Fibroblast of mammary gland (primary cell): ENCODE results near the gene RASL12.
"Not testable (repeated sequence)": the region's sequence is repeated elsewhere in the genome, so short reads cannot be mapped to it uniquely, and the experiment has no call there.

Experiments
- DNase-seq: peaks from one replicate; pipeline ENCODE4 v3.0.0-alpha.2; 2010; ENCODE audit warnings: low read depth
- H3K4me3 ChIP-seq: 2 replicates; pipeline ENCODE4 v1.5.1; 2011; ENCODE audit warnings: low read depth, mild to moderate bottlenecking, low read length, moderate library complexity; ENCODE audit not compliant: control insufficient read depth
- CTCF ChIP-seq: conservative IDR thresholded peaks from 2 replicates; pipeline ENCODE4 v1.5.1; 2011; ENCODE audit warnings: low read depth, low read length, inconsistent platforms; ENCODE audit not compliant: control insufficient read depth, insufficient read depth

The RASL12 gene

GRCh38 chr15:65081270-65081669 is 13.5 kb upstream of the RASL12 start:
- H3K4me3 ChIP-seq, result no peak overlapping the region
- DNase-seq, result no peak
- TF ChIP-seq CTCF, result no peak

GRCh38 chr15:65079580-65079979 is 11.8 kb upstream of the RASL12 start:
- DNase-seq, result no peak
- no peak for TF ChIP-seq CTCF
- no peak overlapping the region for H3K4me3 ChIP-seq

- peak; percentile 54 for TF ChIP-seq CTCF
- peak; percentile 65 for DNase-seq
- no peak overlapping the region for H3K4me3 ChIP-seq
Measured at GRCh38 chr15:65077981-65078352, 10.2 kb upstream of the RASL12 start.

GRCh38 chr15:65077291-65077980 is 9.6 kb upstream of the RASL12 start:
- no peak overlapping the region for H3K4me3 ChIP-seq
- DNase-seq, result no peak
- no peak for TF ChIP-seq CTCF

- no peak for TF ChIP-seq CTCF
- no peak for DNase-seq
- H3K4me3 ChIP-seq, result no peak within 1 kb of the TSS
Measured at GRCh38 chr15:65076486-65077290, 8.9 kb upstream of the RASL12 start, which contains the start of gene KBTBD13. Gene KBTBD13 (plus strand): TSS chr15:65076746. CDS start chr15:65076816, 70 bp downstream.

GRCh38 chr15:65075607-65076395 is 8.0 kb upstream of the RASL12 start:
- not testable (repeated sequence) for H3K4me3 ChIP-seq, DNase-seq

GRCh38 chr15:65074946-65075345 is 7.2 kb upstream of the RASL12 start:
- not testable (repeated sequence) for DNase-seq, H3K4me3 ChIP-seq
